DND-41 (cell line): Measurements from ENCODE around the gene ING4.
A peak's percentile ranks its signal among the peaks of the same experiment; 100 is the strongest.

ENCODE experiments used
- ATAC-seq: fragments of 200-7000 bp; cut with Tn5 transposase; 3 replicates; pipeline ENCODE4 v1.9.1; 2021; ENCODE audit warnings: low read depth; ENCODE audit not compliant: insufficient read depth
- DNase-seq: peaks from one replicate; pipeline ENCODE4 v3.0.0-alpha.2; 2020
- H2AFZ ChIP-seq: 2 replicates; pipeline ENCODE4 v1.6.0; 2012; ENCODE audit warnings: low read depth, low read length
- H3K27ac ChIP-seq: 2 replicates; pipeline ENCODE4 v1.5.1; 2012; ENCODE audit warnings: low read length, inconsistent platforms
- H3K27me3 ChIP-seq: fragments of 200-600 bp; sonication (generic); 2 replicates; pipeline ENCODE4 v1.6.0; 2012; ENCODE audit warnings: low read length, mild to moderate bottlenecking, inconsistent platforms; ENCODE audit not compliant: insufficient read depth, poor library complexity
- H3K36me3 ChIP-seq: 2 replicates; pipeline ENCODE4 v1.5.1; 2012; ENCODE audit warnings: low read length, inconsistent platforms; ENCODE audit not compliant: insufficient read depth
- H3K4me1 ChIP-seq: 2 replicates; pipeline ENCODE4 v1.5.1; 2012; ENCODE audit warnings: mild to moderate bottlenecking, low read length; ENCODE audit not compliant: insufficient read depth
- H3K4me2 ChIP-seq: 2 replicates; pipeline ENCODE4 v1.6.0; 2012; ENCODE audit warnings: mild to moderate bottlenecking, moderate library complexity, low read length, inconsistent platforms; ENCODE audit not compliant: insufficient read depth
- H3K4me3 ChIP-seq, 2 experiments: fragments of 200-600 bp in 1 of 2; shearing (Covaris generic) in 1 of 2; 2 replicates each; pipeline ENCODE4 v1.5.1; 2012 to 2016; ENCODE audit warnings: inconsistent platforms in 2 of 2, low read length in 2 of 2, mild to moderate bottlenecking in 2 of 2, low read depth in 1 of 2, moderate library complexity in 1 of 2
- H3K79me2 ChIP-seq: 2 replicates; pipeline ENCODE4 v1.6.0; 2012; ENCODE audit warnings: low read length, inconsistent platforms; ENCODE audit not compliant: insufficient read depth
- H3K9ac ChIP-seq: 2 replicates; pipeline ENCODE4 v1.6.0; 2012; ENCODE audit warnings: low read depth, mild to moderate bottlenecking, inconsistent platforms, low read length, moderate library complexity
- H3K9me3 ChIP-seq: 2 replicates; pipeline ENCODE4 v1.5.1; 2012; ENCODE audit warnings: low read length, moderate library complexity, mild to moderate bottlenecking, inconsistent platforms; ENCODE audit not compliant: insufficient read depth, severe bottlenecking
- H4K20me1 ChIP-seq: 2 replicates; pipeline ENCODE4 v1.6.0; 2012; ENCODE audit warnings: low read length; ENCODE audit not compliant: insufficient read depth
- CTCF ChIP-seq: IDR thresholded peaks from 2 replicates; pipeline ENCODE4 v1.5.1; 2012; ENCODE audit warnings: borderline replicate concordance, low read length, moderate library complexity, mild to moderate bottlenecking; ENCODE audit not compliant: poor library complexity, severe bottlenecking; ENCODE audit errors: extremely low read depth
- EZH2 ChIP-seq: IDR thresholded peaks from 3 replicates; pipeline ENCODE4 v1.6.1; 2012; ENCODE audit warnings: borderline replicate concordance, low read depth, mild to moderate bottlenecking, moderate library complexity, low read length, inconsistent platforms; ENCODE audit not compliant: severe bottlenecking

ING4 gene

DNA sequence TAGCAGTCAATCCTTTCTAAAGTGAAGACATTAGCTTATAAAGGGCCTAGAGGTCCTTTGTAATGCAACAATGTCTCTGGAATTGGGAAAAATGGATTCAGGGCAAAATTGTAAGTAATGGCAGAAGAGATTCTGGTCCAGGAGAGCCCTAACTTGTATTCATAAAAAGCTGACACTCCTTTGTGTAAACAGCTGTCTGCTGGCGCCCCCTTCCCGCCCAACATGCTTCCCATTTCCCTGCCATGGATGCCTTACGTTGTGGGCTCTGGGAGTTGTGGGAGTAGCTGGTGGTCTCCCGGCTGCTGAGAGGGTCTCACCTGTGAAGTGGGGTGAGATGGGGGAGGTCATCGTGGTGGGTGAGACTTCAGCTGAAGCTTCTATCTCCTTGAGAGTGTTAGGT lies 18.0 kb downstream of the ING4 start:
- ATAC-seq (peak; percentile 42; the same call in 2 of the 3 replicates), DNase-seq (no peak)
- Histone ChIP-seq H3K4me3 (no peak overlapping the region), H3K9me3 (no peaks in the 10 kb centered on the region), H2AFZ (no peak overlapping the region), H3K27me3 (no peaks in the 10 kb centered on the region), H3K36me3 (peaks cover 9% of the 10 kb centered on the region), H3K79me2 (no peaks in the 10 kb centered on the region), H3K4me2 (no peak overlapping the region), H3K27ac (no peak overlapping the region), H3K4me1 (no peaks in the 10 kb centered on the region; the same call in 1 of the 2 replicates), H3K9ac (no peak overlapping the region), H4K20me1 (no peaks in the 10 kb centered on the region)
- TF ChIP-seq EZH2 (no peak), CTCF (peak; percentile 57)

DNA sequence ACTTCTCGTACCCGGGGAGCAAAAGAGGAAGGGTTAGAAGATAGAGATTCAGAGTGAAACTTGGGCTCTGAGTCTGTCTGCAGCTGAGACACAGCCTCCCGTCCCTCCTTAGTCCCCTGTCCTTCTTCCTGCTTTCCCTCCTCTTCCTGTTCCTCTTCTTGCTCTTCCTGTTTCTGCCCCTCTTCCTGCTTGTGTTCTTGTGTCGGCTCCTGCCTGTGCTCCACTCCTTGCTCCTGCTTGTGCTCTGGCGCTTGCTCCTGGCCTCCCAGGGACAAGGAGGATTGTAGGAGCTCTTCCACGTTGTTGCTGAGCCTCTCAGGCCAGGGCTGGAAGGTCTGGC lies 18.7 kb downstream of the ING4 start:
- peaks cover 8% of the 10 kb centered on the region for H3K36me3 ChIP-seq
- no peak overlapping the region for H3K27ac ChIP-seq
- no peak overlapping the region for H3K9ac ChIP-seq
- H2AFZ ChIP-seq = 0 out of 2 replicates have a peak overlapping the region, but pooled peaks have one; percentile 24
- no peaks in the 10 kb centered on the region for H3K79me2 ChIP-seq
- H3K4me3 ChIP-seq = no peak overlapping the region
- TF ChIP-seq EZH2 = no peak
- TF ChIP-seq CTCF = no peak
- H3K4me1 ChIP-seq = no peaks in the 10 kb centered on the region; the same call in 1 of the 2 replicates
- no peaks in the 10 kb centered on the region for H3K9me3 ChIP-seq
- no peaks in the 10 kb centered on the region for H4K20me1 ChIP-seq
- ATAC-seq = no peak
- DNase-seq = no peak
- no peak overlapping the region for H3K4me2 ChIP-seq
- no peaks in the 10 kb centered on the region for H3K27me3 ChIP-seq

- Histone ChIP-seq H3K4me3 (no peak overlapping the region), H3K36me3 (peaks cover 8% of the 10 kb centered on the region), H3K79me2 (no peaks in the 10 kb centered on the region), H3K9me3 (no peaks in the 10 kb centered on the region), H3K4me1 (no peaks in the 10 kb centered on the region; the same call in 1 of the 2 replicates), H3K27ac (no peak overlapping the region), H2AFZ (0 out of 2 replicates have a peak overlapping the region, but pooled peaks have one; percentile 24), H3K9ac (no peak overlapping the region), H3K27me3 (no peaks in the 10 kb centered on the region), H4K20me1 (no peaks in the 10 kb centered on the region), H3K4me2 (no peak overlapping the region)
- no peak for DNase-seq
- no peak for TF ChIP-seq EZH2
- no peak for ATAC-seq
These were observed 19.2 kb downstream of the ING4 start for GRCh38 chr12:6643569-6644256.

GRCh38 chr12:6641131-6641530 lies 21.8 kb downstream of the ING4 start:
- no peaks in the 10 kb centered on the region for H3K9me3 ChIP-seq
- H3K4me2 ChIP-seq = no peak overlapping the region
- no peak overlapping the region for H3K9ac ChIP-seq
- peaks cover 4% of the 10 kb centered on the region for H3K4me1 ChIP-seq
- no peak for TF ChIP-seq CTCF
- no peak for TF ChIP-seq EZH2
- ATAC-seq = no peak
- H4K20me1 ChIP-seq = peaks cover 1% of the 10 kb centered on the region; the same call in 1 of the 2 replicates
- no peak overlapping the region for H3K4me3 ChIP-seq
- H3K36me3 ChIP-seq = no peaks in the 10 kb centered on the region
- H3K27ac ChIP-seq = no peak overlapping the region
- H3K79me2 ChIP-seq = no peaks in the 10 kb centered on the region
- no peak for DNase-seq
- no peaks in the 10 kb centered on the region for H3K27me3 ChIP-seq
- no peak overlapping the region for H2AFZ ChIP-seq
